Effector CD4-positive, alpha-beta T cell (primary cell): Measurements from ENCODE around the gene CEPT1.
A peak's percentile ranks its signal among the peaks of the same experiment; 100 is the strongest.
"Not testable (repeated sequence)": the region's sequence is repeated elsewhere in the genome, so short reads cannot be mapped to it uniquely, and the experiment has no call there.

Experiments
- DNase-seq: peaks from one replicate; pipeline ENCODE4 v3.0.0-alpha.2; 2020
- total RNA-seq: gene quantifications from one replicate; lab custom pipeline; 2026; lab: John Stamatoyannopoulos, UW

The CEPT1 gene
- 27.2 reads per million, percentile 54 among the genes with 10 or more reads in this experiment for total RNA-seq

- DNase-seq, result peak; percentile 96
Observed at GRCh38 chr1:111139956-111140679, at the start of gene CEPT1, which contains the start of gene DRAM2. CEPT1 (plus strand) TSS chr1:111140223; CDS start chr1:111147715, 7,492 bp downstream. DRAM2 (minus strand) TSS chr1:111140093; CDS start chr1:111131554, 8,539 bp downstream.

GRCh38 chr1:111095421-111095820 lies 44.6 kb upstream of the CEPT1 start:
- not testable (repeated sequence) for DNase-seq

GRCh38 chr1:111097356-111098099 lies 42.5 kb upstream of the CEPT1 start:
- no peak for DNase-seq

- no peak for DNase-seq
Observed at GRCh38 chr1:111099289-111099688, 40.7 kb upstream of the CEPT1 start.

- DNase-seq, result no peak
Observed at GRCh38 chr1:111101854-111102642, 38.0 kb upstream of the CEPT1 start.

- no peak for DNase-seq
Observed at GRCh38 chr1:111104981-111105380, 35.0 kb upstream of the CEPT1 start.

- no peak for DNase-seq
Observed at GRCh38 chr1:111110197-111110899, 29.7 kb upstream of the CEPT1 start.

- no peak for DNase-seq
Observed at GRCh38 chr1:111116496-111116895, 23.5 kb upstream of the CEPT1 start.

GRCh38 chr1:111126354-111126753 lies 13.7 kb upstream of the CEPT1 start:
- no peak for DNase-seq

GRCh38 chr1:111127923-111128643 lies 11.9 kb upstream of the CEPT1 start:
- no peak for DNase-seq

- DNase-seq, result no peak
Observed at GRCh38 chr1:111129376-111129775, 10.6 kb upstream of the CEPT1 start.

- no peak for DNase-seq
Observed at GRCh38 chr1:111131693-111132092, 8.3 kb upstream of the CEPT1 start.

GRCh38 chr1:111133866-111134265 lies 6.2 kb upstream of the CEPT1 start:
- no peak for DNase-seq

- no peak for DNase-seq
Observed at GRCh38 chr1:111139324-111139955, 583 bp upstream of the CEPT1 start.

- peak; percentile 19 for DNase-seq
Observed at GRCh38 chr1:111140680-111140967, 601 bp downstream of the CEPT1 start.

GRCh38 chr1:111141245-111142220 lies 1.5 kb downstream of the CEPT1 start:
- DNase-seq, result no peak

GRCh38 chr1:111142356-111142975 lies 2.4 kb downstream of the CEPT1 start:
- DNase-seq, result no peak

GRCh38 chr1:111145542-111145941 lies 5.5 kb downstream of the CEPT1 start:
- DNase-seq, result no peak

GRCh38 chr1:111145963-111146768 lies 6.1 kb downstream of the CEPT1 start:
- no peak for DNase-seq
